HG03442 (cell line): ENCODE results near the gene MAP3K21.

Source experiments
- ATAC-seq: cut with Tn5 transposase; IDR thresholded peaks from one replicate; pipeline ENCODE4 v1.9.1; 2021; ENCODE audit warnings: mild to moderate bottlenecking, moderate library complexity; ENCODE audit not compliant: unreplicated experiment

MAP3K21 gene

GRCh38 chr1:233383984-233384383 lies 56.5 kb downstream of the MAP3K21 start:
- no peak for ATAC-seq

- no peak for ATAC-seq
These were observed 58.8 kb downstream of the MAP3K21 start for GRCh38 chr1:233386336-233386735.

GRCh38 chr1:233387585-233387984 lies 60.1 kb downstream of the MAP3K21 start:
- no peak for ATAC-seq

DNA sequence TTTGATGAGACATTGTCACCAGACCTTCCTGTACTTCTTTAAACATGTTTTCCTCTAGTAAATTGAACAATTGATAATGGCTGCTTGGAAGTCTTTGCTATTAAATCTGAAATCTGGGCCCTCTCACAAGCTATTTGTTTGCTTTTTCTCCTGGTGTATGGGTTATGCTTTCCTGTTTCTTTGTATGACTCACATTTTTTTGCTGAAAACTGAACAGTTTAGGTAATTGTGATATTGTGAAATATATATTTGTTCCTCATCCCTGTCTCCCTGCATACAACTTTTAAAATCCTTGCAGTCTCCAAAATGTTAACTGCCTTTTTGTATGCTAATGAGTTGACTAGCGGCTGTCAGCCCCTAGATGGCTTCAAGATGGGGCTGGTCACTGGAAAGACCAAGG lies 61.6 kb downstream of the MAP3K21 start:
- ATAC-seq: no peak

DNA sequence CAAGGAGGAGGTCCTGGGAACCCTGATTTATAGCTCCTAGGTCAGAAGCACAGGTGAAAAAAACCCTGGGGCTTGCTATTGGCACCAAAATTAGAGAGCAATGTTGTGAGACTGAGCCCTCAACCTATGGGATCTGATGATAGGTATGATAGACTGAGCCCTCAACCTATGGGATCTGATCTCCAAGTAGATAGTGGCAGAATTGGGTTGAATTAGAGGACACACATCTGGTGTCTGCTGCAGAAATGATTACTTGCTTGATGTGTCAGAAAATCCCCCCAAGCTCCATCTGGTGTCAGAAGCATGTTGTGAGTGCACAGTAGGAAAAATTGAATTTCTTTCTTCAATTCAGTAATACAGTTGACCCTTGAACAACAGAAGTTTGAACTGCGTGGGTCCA lies 62.4 kb downstream of the MAP3K21 start:
- ATAC-seq: no peak

GRCh38 chr1:233390842-233391737 lies 63.6 kb downstream of the MAP3K21 start:
- ATAC-seq: no peak

- ATAC-seq: no peak
These were observed 65.7 kb downstream of the MAP3K21 start for GRCh38 chr1:233393084-233393840.

- no peak for ATAC-seq
These were observed 66.6 kb downstream of the MAP3K21 start for GRCh38 chr1:233393926-233394680.

- ATAC-seq: peak; percentile 60
These were observed 67.6 kb downstream of the MAP3K21 start for GRCh38 chr1:233394860-233395717.

GRCh38 chr1:233395863-233396646 lies 68.5 kb downstream of the MAP3K21 start:
- ATAC-seq: no peak

GRCh38 chr1:233406339-233406960 lies 78.9 kb downstream of the MAP3K21 start:
- no peak for ATAC-seq

- no peak for ATAC-seq
These were observed 79.6 kb downstream of the MAP3K21 start for GRCh38 chr1:233406994-233407631.

- ATAC-seq: no peak
These were observed 82.0 kb downstream of the MAP3K21 start for GRCh38 chr1:233409540-233409939.

- ATAC-seq: no peak
These were observed 83.4 kb downstream of the MAP3K21 start for GRCh38 chr1:233410906-233411305.

GRCh38 chr1:233412812-233413211 lies 85.3 kb downstream of the MAP3K21 start:
- no peak for ATAC-seq

GRCh38 chr1:233421293-233421692 lies 93.8 kb downstream of the MAP3K21 start:
- no peak for ATAC-seq

DNA sequence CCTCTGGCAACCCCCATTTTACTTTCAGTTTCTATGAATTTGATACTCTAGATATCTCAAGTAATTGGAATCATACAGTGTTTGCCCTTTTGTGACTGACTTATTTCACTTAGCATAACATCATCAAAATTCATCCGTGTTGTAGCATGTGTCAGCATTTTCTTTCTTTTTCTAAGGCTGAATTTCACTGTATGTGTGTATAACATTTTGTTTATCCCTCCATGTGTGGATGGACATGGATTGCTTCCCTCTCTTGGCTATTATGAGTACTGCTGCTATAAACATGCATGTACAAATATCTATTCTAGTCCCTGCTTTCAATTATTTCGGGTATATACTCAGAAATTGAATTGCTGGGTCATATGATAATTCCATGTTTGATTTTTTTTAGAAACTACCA lies 97.3 kb downstream of the MAP3K21 start:
- ATAC-seq: no peak

DNA sequence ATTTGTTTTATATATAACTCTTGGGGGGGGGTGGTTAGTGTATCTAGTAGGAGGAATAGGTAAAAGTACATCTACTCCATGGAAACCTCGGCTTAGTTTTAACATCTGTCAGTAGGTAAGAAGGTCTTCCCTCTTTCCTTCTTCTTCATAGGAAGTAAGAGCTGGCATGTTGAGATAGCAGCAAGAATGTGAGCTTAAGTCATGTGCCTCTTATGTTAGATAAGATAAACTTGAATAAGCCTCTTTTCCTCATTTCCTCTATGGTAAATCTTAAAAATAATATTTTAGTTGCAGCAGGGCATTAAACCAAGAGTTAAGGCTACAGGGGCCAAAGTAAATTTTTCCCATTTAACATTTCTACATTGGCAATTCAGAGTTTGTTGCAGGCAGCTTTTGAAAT lies 100.4 kb downstream of the MAP3K21 start:
- ATAC-seq: no peak
